22Rv1 (cell line): ENCODE measurements around the gene TMEM164.

Experiments
- CTCF ChIP-seq: fragments of 450-650 bp; IDR thresholded peaks from 2 replicates; pipeline ENCODE4 v1.5.1; 2017; ENCODE audit warnings: mild to moderate bottlenecking
- ZFX ChIP-seq: fragments of 450-650 bp; IDR thresholded peaks from 2 replicates; pipeline ENCODE4 v1.6.1; 2017; ENCODE audit warnings: antibody characterized with exemption, borderline replicate concordance

GRCh38 chrX:110025395-110025794 is 22.5 kb downstream of the TMEM164 start:
- TF ChIP-seq CTCF (no peak), ZFX (no peak)
